ENCODE data around the gene IL4R.
"Not testable (repeated sequence)": the region's sequence is repeated elsewhere in the genome, so short reads cannot be mapped to it uniquely, and the experiment has no call there.

IL4R gene

DNA sequence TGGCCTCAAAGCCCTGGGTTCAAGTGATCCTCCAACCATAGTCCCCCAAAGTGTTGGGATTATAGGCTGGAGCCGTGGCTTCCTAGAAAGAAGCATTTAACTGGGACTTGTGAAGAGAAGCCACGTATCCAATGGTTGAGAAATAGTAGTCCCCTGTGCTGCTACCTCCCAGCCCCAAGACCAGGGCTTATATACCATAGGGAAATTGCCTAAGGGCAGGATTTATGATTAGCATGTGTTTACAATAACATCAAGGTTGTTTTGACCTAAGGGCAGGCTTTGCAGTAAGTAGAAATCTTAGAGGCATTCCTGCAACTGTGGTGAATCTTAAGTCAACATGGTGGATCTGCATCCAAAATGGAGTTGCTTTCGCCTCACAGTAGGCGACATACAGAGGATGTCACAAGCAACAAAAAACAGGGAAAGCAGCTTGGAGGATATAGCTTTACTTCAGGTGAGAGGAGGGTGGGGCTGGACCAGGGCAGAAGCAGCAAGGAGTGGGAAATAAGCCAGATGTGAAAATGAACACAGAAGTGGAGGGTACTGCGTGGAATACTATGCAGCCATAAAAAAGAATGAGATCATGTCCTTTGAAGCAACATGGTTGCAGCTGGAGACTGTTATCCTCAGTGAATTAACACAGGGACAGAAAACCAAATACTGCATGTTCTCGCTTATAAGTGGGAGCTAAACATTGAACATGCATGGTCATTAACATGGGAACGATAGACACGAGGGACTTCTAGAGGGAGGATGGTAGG is 26.5 kb upstream of the IL4R start:
- DNase-seq (ENCODE audit: low read depth): no peak

DNA sequence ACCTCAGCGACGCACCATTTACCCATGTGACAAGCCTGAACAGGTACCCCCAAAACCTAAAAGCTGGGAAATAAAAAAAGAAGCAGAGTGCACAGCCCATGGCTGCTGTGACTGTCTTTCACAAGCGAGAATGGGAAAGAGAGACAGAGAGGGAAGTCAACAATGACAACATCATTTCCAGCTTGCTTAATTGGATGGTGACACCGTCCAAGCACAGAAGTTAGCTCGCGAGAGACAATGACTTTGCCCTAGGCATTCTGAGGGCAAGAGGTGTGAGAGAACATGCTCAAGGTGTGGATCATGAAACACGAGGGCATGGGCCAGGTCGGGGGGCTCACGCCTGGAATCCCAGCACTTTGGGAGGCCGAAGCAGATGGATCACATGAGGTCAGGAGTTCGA is 25.9 kb upstream of the IL4R start:
- H3K4me3 ChIP-seq (ENCODE audit: low read depth, low read length): no peak overlapping the region
- no peak for DNase-seq (ENCODE audit: low read depth)

More for the DNA sequence above, 26.5 kb upstream of the IL4R start:
- no peak overlapping the region for H3K4me3 ChIP-seq (ENCODE audit: low read depth, low read length)

DNA sequence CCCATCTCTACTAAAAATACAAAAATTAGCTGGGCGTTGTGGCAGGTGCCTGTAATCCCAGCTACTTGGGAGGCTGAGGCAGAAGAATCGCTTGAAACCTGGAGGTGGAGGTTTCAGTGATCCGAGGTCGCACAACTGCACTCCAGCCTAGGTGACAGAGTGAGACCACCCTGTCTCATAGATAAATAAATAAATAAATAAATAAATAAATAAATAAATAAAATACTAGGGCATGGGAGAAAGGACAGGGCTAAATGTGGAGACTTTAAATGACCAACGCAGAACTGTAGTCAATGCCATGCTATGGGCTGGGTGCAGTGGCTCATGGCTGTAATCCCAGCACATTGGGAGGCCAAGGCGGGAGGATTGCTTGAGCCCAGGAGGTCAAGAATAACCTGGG is 25.5 kb upstream of the IL4R start:
- not testable (repeated sequence) for DNase-seq (ENCODE audit: low read depth); H3K4me3 ChIP-seq (ENCODE audit: low read depth, low read length)

DNA sequence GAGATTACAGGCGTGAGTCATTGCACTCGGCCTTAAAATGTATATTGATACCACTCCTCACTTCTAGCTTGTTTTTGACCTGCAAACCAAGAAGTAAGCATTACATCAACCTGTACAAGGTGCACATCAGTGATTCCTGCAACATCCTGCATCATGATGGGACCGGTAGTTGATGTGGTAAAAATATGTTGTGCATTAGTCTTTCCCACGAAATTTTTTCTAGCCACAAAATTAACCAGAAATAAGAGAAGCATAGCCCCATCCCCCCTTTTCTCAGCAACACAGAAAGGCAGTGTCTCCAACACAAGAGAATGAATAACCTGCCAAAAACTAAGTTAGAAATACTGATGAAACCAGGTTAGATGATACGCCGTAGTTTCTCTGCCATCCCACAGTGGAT is 24.1 kb upstream of the IL4R start:
- H3K4me3 ChIP-seq (ENCODE audit: low read depth, low read length): no peak overlapping the region
- no peak for DNase-seq (ENCODE audit: low read depth)

DNA sequence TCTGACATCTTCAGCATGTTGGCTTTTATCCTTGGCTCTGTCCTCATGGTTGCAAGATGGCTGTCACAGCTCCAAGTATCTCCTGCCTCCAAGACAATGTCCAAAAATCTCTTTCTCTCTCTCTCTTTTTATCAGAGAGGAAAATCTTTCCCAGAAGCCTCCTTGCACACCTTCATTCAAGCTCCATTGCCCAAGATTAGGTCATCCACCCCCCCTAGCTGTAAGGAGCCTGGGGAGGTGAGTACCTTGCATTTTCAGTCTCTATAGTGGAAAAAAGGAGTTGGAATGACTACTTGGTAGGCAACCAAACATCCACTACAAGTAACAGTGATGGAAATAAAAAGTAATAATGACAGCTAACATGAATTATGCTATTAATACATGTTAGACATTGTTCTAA is 23.2 kb upstream of the IL4R start:
- no peak for DNase-seq (ENCODE audit: low read depth)

DNA sequence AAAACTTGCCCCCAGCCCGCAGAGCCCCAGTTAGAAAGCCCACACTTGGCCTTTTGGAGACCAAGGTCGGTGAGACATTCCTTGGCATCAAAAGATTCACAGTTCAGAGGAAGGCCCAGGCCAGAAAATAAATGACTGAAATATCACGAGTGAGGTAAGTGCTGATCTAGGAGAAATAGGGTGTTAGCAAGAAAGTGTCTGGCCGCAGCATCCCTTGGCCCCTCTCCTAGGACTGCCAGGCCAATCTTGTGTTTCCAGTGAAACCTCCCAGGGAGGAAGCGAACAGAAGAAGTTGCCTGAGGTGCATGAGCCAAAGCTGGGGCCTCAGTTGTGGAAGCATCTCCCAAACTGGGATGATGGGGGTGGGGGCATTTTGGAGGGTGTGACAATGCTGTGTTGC is 22.7 kb upstream of the IL4R start:
- H3K4me3 ChIP-seq (ENCODE audit: low read depth, low read length): no peak overlapping the region
- no peak for DNase-seq (ENCODE audit: low read depth)

More for the DNA sequence above, 23.2 kb upstream of the IL4R start:
- no peak overlapping the region for H3K4me3 ChIP-seq (ENCODE audit: low read depth, low read length)

DNA sequence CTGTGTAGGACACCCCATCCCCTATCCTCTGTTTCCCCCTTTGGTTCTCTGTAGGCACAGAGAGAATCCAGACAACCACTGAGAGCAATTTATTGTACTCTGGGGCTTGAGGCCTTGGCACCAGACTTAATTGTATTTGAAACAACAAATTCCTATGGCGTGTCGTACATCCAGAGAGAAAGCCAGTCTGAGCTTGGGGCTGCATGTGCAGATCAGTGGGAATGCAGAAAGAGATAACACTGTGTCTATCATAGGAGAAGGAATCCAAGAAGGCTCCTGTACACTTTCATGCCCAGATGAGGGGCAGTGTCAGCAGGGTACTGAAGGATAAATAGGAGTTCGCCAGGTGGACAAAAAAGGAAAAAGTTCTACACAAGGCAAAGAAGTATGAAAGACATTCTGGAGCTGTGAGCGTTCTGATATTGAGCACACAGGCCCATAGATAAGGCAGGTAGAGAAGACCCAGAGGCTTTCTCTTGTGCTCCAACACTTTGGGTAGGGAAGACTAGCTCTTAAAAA is 22.0 kb upstream of the IL4R start:
- no peak overlapping the region for H3K4me3 ChIP-seq (ENCODE audit: low read depth, low read length)
- no peak for DNase-seq (ENCODE audit: low read depth)

DNA sequence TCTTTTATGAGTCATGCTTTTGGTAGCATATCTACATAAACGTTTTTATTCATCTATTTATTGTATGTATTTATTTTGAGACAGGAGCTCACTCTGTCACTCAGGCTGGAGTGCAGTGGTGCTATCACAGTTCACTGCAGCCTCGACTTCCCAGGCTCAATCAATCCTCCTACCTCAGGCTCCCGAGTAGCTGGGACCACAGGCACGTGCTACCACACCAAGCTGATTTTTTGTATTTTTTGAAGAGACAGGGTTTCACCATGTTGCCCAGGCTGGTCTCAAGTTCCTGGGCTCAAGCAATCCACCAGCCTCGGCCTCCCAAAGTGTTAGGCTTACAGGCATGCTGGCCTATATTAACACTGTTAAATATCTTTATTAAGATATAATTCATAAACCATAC is 20.4 kb upstream of the IL4R start:
- no peak for DNase-seq (ENCODE audit: low read depth)
- H3K4me3 ChIP-seq (ENCODE audit: low read depth, low read length): no peak overlapping the region

DNA sequence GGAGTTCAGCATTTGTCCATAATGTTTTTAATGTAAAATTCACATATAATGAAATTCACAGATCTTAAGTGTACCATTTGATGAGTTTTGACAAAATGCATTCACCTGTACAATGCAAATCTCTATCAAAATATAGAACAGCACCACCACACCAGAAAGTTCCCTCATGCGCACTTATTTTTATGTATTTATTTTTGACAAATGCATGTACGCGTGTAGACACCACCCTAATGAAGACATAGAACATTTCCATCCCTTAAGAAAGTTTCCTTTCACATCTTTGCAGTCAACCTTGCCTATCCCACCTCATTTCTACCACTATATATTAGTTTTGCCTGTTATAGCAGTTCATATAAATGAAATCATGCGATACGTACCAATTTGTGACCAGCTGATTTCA is 15.6 kb upstream of the IL4R start:
- no peak for DNase-seq (ENCODE audit: low read depth)
- H3K4me3 ChIP-seq (ENCODE audit: low read depth, low read length): no peak overlapping the region

DNA sequence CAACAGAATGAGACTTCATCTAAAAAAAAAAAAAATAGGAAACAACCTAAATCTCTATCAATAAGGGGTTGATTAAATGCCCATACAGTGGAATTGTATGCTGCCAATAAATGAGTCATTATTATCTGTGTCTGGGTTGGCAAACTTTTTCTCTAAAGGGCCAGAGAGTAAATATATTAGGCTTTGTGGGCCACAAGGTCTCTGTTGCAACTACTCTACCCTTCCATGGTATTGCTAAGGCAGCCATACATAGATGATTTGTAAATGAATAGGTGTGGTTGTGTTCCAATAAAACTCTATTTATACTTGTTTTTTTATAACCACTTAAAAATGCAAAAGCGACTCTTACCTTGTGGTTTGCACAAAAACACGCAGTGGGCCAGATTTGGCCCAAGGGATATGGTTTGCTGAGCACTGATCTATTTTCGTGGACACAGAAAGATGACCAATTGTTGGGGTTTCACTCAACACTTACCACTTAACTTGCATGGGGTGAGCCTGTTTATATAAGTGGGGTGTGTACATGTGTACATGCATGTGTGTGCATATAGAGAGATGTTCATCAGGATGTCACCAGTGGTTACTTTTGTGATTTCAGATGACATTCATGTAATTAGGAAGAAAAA is 12.4 kb upstream of the IL4R start:
- DNase-seq (ENCODE audit: low read depth): no peak
- H3K4me3 ChIP-seq (ENCODE audit: low read depth, low read length): no peak overlapping the region

DNA sequence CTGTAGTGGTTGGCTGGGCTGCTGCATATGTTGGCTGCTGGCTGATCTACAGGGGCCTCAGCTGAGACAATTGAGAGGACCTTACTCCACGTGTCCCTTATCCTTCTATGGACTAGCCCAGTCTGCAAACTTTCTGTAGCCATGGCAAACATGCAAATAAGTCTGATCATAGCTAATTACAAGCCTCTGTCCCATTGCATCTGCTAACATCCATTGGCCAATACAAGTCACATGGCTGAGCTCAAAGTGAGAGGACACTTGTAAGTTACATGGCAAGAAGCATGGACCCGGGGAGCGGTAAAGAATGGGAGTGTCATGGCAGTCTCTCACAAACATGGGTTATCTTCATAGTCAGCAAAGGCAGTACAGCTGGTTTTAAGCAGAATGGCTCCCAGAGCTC is 11.6 kb upstream of the IL4R start:
- H3K4me3 ChIP-seq (ENCODE audit: low read depth, low read length): no peak overlapping the region
- DNase-seq (ENCODE audit: low read depth): no peak

DNA sequence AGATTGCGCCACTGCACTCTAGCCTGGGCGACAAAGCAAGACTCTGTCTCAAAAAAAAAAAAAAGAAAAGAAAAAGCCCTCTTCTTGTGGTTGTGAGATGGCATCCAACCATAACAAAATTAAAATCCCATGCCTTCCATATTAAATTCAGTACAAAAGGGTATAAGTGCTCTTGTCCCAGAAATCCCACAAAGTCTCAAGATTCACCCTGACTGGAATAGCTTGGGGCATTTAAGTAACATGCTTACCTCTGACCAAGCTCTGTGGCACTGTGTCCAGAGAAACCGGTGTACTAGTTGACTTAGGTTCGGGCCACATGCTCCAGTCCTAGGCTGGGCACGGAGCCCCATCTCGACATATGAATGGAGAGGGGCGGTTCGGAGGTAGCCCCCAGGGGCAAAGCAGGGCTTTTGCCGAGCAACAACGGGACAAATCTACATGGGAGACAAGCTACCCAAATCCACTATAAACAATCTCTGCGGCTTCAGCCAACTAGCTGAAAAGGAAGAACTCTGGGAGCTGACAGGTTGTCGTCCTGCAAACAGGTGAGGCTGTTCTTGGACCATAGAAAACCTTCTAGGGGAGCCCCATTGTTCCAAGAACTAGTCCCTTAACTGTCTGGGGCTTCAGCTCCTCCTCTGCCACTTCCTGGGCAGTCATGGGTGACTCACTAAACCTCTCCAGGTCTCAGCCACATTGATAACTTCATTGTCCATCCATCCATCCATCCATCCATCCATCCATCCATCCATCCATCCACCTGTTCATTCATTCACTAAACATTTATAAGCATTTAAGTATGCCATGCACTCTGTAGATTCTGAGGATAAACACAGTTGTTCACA is 10.3 kb upstream of the IL4R start:
- H3K4me3 ChIP-seq (ENCODE audit: low read depth, low read length): no peak overlapping the region
- DNase-seq (ENCODE audit: low read depth): no peak

DNA sequence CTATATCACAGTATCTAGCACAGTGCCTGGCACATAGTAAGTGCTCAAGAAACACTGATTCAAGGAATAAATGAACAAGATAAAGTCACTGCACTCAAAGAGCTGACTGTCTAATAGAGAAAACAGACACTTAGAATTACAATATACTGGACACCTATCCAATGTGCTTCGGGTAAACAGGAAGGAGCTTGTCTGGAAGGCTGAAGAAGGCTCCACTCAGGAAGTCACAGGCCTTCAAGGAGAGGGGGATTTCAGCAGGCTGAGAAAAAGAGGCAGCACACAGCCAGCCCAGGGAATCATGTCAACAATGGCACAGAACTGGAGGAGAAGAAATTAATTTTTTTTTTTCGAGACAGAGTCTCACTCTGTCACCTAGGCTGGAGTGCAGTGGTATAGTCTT is 9.7 kb upstream of the IL4R start:
- DNase-seq (ENCODE audit: low read depth): no peak
- no peak overlapping the region for H3K4me3 ChIP-seq (ENCODE audit: low read depth, low read length)

DNA sequence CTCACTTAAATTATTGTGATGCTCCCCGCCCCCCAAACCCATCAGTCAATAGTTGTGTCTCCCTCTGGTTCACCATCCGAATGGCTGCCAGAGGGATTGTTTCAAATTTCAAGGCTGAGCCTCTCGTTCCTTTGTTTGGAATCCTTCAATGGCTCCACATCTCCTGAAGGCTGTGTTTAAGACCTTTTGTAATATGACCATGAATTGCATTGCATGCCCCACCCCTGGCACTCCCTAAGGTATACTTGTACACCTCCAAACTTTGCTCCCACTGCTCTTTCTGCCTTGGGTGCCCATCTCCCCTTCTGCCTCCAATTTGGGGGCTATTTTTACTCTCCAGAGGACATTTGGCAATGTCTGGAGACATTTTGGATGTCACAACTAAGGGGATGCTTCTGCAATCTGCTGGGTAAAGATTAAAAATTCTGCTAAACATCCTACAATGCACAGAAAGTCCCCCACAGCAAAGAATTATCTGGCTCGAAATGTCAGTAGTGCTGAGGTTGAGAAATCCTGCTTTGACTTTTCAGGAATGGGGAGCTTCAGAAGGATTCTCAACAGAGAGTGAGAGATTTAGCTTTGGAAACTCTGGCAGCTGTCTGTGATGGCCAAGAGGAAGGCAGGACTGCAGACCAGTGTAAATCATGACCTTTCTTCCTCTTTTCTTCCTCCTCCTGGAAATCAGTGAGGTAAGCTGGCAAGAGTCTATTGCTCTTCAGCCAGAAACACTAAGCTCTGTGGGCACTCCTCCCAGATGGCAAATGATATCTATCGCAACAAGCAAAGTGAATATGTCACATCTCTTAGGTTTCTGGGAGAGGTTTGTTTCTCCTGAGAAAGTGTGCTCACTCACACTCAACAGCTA is 8.7 kb upstream of the IL4R start:
- no peak for DNase-seq (ENCODE audit: low read depth)
- no peak overlapping the region for H3K4me3 ChIP-seq (ENCODE audit: low read depth, low read length)

DNA sequence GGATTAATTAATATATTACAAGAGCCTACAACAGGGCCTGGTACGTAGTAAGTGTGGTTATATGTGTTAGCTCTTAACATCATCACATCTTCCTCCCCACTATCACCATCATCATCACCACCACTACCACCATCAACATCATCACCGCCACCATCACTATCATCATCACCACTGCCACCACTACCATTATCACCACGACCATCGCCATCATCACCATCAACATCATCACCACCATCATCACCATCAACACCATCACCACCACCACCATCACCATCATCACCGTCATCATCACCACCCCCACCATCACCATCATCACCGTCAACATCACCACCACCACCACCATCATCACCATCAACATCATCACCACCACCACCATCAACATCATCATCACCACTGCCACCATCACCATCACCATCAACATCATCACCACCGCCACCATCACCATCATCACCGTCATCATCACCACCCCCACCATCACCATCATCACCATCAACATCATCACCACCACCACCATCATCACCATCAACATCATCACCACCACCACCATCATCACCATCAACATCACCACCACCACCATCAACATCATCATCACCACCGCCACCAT is 7.8 kb upstream of the IL4R start:
- DNase-seq (ENCODE audit: low read depth): no peak
- H3K4me3 ChIP-seq (ENCODE audit: low read depth, low read length): no peak overlapping the region

DNA sequence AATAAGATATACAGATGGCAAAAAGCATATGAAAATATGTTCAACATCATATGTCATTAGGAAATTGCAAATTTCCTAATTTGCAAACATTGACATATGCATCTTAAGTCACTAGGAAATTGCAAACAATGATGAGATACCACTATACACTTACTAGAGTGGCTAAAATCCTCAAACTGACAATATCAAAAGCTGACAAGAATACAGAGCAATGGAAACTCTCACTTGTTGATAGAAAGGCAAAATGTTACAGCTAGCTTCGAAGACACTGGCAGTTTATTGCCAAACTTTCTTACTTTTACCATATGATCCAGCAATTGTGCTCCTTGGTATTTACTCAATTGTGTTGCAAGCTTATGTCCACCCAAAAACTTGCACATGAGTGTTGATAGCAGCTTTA is 5.0 kb upstream of the IL4R start:
- DNase-seq (ENCODE audit: low read depth): no peak

DNA sequence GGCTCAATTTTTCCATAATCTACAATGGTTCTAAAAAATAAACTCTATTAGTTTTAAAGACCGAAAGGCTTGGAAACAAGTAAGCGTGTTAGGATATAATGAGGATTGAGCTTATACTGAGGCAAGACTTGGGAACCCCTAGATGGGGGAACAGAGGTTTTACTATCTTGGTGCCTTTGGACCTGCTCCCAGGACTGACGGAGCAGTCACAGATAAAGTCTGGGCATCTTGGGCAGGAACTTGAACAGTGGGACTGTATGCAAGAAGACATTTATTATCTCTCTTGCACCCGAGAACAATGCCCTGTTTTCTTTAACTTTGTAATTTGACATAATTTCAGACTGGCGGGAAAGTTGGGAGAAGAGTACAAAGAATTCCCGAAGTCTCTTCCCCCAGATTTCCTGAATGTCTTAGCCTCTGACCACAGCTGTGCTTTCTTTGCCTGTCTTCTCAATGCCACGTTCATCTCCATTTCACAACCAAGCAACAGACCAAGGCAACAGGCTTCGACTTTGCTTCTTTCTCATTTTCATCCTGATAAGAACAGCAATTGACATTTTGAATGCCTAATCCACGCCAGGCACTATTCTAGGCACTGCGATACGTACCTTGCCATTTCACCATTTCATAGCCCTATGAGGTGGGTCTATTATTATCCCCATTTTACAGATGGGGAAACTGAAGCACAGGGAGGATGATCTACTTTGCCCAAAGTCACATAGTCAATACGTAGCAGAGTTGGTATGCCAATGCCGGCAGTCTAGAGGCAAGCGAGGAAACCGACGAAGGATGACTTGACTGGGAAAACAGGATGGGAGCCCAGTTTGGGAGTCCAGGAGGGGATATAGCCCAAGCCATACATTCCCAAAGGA is 3.0 kb upstream of the IL4R start:
- no peak overlapping the region for H3K4me3 ChIP-seq (ENCODE audit: low read depth, low read length)
- no peak for DNase-seq (ENCODE audit: low read depth)

More for the DNA sequence above, 5.0 kb upstream of the IL4R start:
- H3K4me3 ChIP-seq (ENCODE audit: low read depth, low read length): no peak overlapping the region

DNA sequence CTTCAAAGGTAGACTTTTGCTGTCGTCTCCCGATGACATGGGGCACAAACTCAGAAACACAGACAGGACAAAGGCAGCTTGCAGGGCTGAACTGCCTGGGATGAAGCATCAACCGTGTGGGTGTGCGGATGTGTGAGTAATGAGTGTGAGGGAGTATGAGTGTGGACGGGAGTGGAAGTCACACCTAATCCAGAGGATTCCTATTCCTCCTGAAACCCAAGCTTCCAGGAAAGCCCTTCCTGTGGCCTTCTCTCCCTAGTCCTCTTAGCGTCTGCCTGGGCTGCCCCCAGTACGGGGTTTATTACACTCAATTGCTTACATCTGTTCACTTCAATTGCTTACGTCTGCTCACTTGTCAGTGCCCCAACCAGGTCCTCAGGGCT is 2.3 kb upstream of the IL4R start:
- no peak for DNase-seq (ENCODE audit: low read depth)
- no peak overlapping the region for H3K4me3 ChIP-seq (ENCODE audit: low read depth, low read length)
